ENCODE results near the gene TANC1.

GRCh38 chr2:159228081-159228581 is 259.7 kb downstream of the TANC1 start:
- TF ChIP-seq, protein P1, sequence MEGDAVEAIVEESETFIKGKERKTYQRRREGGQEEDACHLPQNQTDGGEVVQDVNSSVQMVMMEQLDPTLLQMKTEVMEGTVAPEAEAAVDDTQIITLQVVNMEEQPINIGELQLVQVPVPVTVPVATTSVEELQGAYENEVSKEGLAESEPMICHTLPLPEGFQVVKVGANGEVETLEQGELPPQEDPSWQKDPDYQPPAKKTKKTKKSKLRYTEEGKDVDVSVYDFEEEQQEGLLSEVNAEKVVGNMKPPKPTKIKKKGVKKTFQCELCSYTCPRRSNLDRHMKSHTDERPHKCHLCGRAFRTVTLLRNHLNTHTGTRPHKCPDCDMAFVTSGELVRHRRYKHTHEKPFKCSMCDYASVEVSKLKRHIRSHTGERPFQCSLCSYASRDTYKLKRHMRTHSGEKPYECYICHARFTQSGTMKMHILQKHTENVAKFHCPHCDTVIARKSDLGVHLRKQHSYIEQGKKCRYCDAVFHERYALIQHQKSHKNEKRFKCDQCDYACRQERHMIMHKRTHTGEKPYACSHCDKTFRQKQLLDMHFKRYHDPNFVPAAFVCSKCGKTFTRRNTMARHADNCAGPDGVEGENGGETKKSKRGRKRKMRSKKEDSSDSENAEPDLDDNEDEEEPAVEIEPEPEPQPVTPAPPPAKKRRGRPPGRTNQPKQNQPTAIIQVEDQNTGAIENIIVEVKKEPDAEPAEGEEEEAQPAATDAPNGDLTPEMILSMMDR (IDR thresholded peaks at IDR 0.05; ENCODE audit: insufficient read depth, low read depth, low read length), result no peak
- TF ChIP-seq EZH2 (IDR thresholded peaks at IDR 0.05; ENCODE audit: insufficient read depth, low read length), result no peak

All from astrocyte (in vitro differentiated cells and primary cell).